ENCODE results near the gene MGMT. TPM values are rescaled to one million over a fixed set of nuclear protein-coding genes. Genes with fewer than 3 reads are reported as not detected.

Gene MGMT
- total and polyA plus RNA-seq, 4 donors: 28.2 to 79.1 (median 46.0) TPM

DNA sequence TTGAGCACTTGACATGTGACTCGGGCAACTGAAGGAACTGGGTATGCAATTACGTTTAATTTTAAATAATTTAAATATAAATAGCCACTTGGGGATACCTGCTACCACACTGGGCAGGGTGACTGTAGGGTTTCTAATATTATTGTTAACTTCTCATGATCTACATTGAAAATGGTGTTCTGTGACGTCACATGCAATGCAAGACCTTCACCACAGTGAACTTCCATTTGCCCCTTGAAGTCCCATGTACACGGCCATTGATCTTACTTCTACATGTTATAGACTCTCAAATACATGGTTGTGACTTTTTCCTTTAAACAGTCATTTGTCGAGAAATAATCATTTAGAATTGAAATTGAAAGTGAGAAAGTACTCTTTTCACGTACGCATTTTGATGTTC is 154.0 kb downstream of the MGMT start (continued):
- TF ChIP-seq JUND (IDR thresholded peaks at IDR 0.05) (no peak), FOXA1 (IDR thresholded peaks at IDR 0.05) (no peak)
- TF ChIP-seq, protein P1, sequence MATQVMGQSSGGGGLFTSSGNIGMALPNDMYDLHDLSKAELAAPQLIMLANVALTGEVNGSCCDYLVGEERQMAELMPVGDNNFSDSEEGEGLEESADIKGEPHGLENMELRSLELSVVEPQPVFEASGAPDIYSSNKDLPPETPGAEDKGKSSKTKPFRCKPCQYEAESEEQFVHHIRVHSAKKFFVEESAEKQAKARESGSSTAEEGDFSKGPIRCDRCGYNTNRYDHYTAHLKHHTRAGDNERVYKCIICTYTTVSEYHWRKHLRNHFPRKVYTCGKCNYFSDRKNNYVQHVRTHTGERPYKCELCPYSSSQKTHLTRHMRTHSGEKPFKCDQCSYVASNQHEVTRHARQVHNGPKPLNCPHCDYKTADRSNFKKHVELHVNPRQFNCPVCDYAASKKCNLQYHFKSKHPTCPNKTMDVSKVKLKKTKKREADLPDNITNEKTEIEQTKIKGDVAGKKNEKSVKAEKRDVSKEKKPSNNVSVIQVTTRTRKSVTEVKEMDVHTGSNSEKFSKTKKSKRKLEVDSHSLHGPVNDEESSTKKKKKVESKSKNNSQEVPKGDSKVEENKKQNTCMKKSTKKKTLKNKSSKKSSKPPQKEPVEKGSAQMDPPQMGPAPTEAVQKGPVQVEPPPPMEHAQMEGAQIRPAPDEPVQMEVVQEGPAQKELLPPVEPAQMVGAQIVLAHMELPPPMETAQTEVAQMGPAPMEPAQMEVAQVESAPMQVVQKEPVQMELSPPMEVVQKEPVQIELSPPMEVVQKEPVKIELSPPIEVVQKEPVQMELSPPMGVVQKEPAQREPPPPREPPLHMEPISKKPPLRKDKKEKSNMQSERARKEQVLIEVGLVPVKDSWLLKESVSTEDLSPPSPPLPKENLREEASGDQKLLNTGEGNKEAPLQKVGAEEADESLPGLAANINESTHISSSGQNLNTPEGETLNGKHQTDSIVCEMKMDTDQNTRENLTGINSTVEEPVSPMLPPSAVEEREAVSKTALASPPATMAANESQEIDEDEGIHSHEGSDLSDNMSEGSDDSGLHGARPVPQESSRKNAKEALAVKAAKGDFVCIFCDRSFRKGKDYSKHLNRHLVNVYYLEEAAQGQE (IDR thresholded peaks at IDR 0.05): no peak

- TF ChIP-seq FOXA1 (IDR thresholded peaks at IDR 0.05) (no peak), JUND (IDR thresholded peaks at IDR 0.05) (no peak), FOXA2 (IDR thresholded peaks at IDR 0.05) (no peak), NR2F2 (IDR thresholded peaks at IDR 0.05) (no peak), RAD21 (IDR thresholded peaks at IDR 0.05) (no peak), TAF1 (conservative IDR thresholded peaks at IDR 0.05) (no peak), RXRA (IDR thresholded peaks at IDR 0.05) (no peak), HNF4G (IDR thresholded peaks at IDR 0.05) (no peak), MAX (IDR thresholded peaks at IDR 0.05) (no peak), EGR1 (IDR thresholded peaks at IDR 0.05; ENCODE audit: low read depth in 2 of 2) (no peak), YY1 (IDR thresholded peaks at IDR 0.05) (no peak), SP1 (IDR thresholded peaks at IDR 0.05) (no peak)
- TF ChIP-seq, protein P2, sequence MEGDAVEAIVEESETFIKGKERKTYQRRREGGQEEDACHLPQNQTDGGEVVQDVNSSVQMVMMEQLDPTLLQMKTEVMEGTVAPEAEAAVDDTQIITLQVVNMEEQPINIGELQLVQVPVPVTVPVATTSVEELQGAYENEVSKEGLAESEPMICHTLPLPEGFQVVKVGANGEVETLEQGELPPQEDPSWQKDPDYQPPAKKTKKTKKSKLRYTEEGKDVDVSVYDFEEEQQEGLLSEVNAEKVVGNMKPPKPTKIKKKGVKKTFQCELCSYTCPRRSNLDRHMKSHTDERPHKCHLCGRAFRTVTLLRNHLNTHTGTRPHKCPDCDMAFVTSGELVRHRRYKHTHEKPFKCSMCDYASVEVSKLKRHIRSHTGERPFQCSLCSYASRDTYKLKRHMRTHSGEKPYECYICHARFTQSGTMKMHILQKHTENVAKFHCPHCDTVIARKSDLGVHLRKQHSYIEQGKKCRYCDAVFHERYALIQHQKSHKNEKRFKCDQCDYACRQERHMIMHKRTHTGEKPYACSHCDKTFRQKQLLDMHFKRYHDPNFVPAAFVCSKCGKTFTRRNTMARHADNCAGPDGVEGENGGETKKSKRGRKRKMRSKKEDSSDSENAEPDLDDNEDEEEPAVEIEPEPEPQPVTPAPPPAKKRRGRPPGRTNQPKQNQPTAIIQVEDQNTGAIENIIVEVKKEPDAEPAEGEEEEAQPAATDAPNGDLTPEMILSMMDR (IDR thresholded peaks at IDR 0.05; ENCODE audit: low read depth, low read length, missing input control): no peak
- TF ChIP-seq, protein P3, sequence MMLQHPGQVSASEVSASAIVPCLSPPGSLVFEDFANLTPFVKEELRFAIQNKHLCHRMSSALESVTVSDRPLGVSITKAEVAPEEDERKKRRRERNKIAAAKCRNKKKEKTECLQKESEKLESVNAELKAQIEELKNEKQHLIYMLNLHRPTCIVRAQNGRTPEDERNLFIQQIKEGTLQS (IDR thresholded peaks at IDR 0.05): no peak
- TF ChIP-seq, protein P1 (IDR thresholded peaks at IDR 0.05): no peak
- Histone ChIP-seq H3K27me3 (ENCODE audit: control insufficient read depth in 4 of 4, insufficient read depth in 4 of 4, low read length in 3 of 4) (no peaks in the 10 kb centered on the region), H3K9me3 (ENCODE audit: control insufficient read depth in 4 of 4, low read length in 3 of 4) (no peaks in the 10 kb centered on the region), H3K4me1 (ENCODE audit: control insufficient read depth in 4 of 4, insufficient read depth in 4 of 4, low read length in 3 of 4) (peaks cover 0 to 8% (median 0%) of the 10 kb centered on the region in 4 donors), H3K9ac (ENCODE audit: low read depth in 1 of 2, low read length in 2 of 2) (no peak overlapping the region), H3K27ac (ENCODE audit: low read depth in 1 of 2, low read length in 2 of 2) (no peak overlapping the region), H3K36me3 (ENCODE audit: control insufficient read depth in 4 of 4, insufficient read depth in 3 of 4, low read depth in 1 of 4, low read length in 3 of 4) (no peaks in the 10 kb centered on the region), H3K4me3 (ENCODE audit: low read depth in 1 of 3, low read length in 3 of 3) (no peak overlapping the region)
- WGBS: 66% methylated on average over 2 of the region's 2 CpGs
- no peak for DNase-seq (ENCODE audit: low spot score)
Measured at GRCh38 chr10:129621693-129622092, 154.7 kb downstream of the MGMT start.

Data from liver (tissue), 9 donors.